HG03159 (cell line): ENCODE results near the gene KIF20A.
"Not testable (repeated sequence)": the region's sequence is repeated elsewhere in the genome, so short reads cannot be mapped to it uniquely, and the experiment has no call there.

Experiments
- ATAC-seq: cut with Tn5 transposase; IDR thresholded peaks from one replicate; pipeline ENCODE4 v1.9.1; 2021; ENCODE audit warnings: mild to moderate bottlenecking, moderate library complexity; ENCODE audit not compliant: unreplicated experiment

KIF20A gene

GRCh38 chr5:138178516-138179276 lies at the start of gene KIF20A, which contains the start of gene BRD8:
Gene KIF20A, plus strand, starts transcription at chr5:138179112. Its CDS starts 569 bp downstream, at chr5:138179681.
Gene BRD8, minus strand, starts transcription at chr5:138178630. Its CDS starts 16 bp downstream, at chr5:138178614.
- ATAC-seq, result peak; percentile 83

- no peak for ATAC-seq
These were observed 49.6 kb upstream of the KIF20A start for GRCh38 chr5:138129347-138129746.

- ATAC-seq, result no peak
These were observed 46.4 kb upstream of the KIF20A start for GRCh38 chr5:138132543-138132942.

- peak; percentile 67 for ATAC-seq
These were observed 39.7 kb upstream of the KIF20A start, which contains the start of gene NME5 for GRCh38 chr5:138138949-138139780. Gene NME5, minus strand, starts transcription at chr5:138139428. Its CDS starts 648 bp downstream, at chr5:138138780.

- ATAC-seq, result no peak
These were observed 39.2 kb upstream of the KIF20A start for GRCh38 chr5:138139781-138140090.

- no peak for ATAC-seq
These were observed 38.6 kb upstream of the KIF20A start for GRCh38 chr5:138140268-138140667.

GRCh38 chr5:138141734-138142133 lies 37.2 kb upstream of the KIF20A start:
- ATAC-seq, result no peak

- not testable (repeated sequence) for ATAC-seq
These were observed 35.3 kb upstream of the KIF20A start for GRCh38 chr5:138143578-138143977.

GRCh38 chr5:138148811-138149210 lies 30.1 kb upstream of the KIF20A start:
- ATAC-seq, result no peak

- ATAC-seq, result no peak
These were observed 29.4 kb upstream of the KIF20A start for GRCh38 chr5:138149530-138149929.

- ATAC-seq, result not testable (repeated sequence)
These were observed 22.9 kb upstream of the KIF20A start for GRCh38 chr5:138155977-138156376.

- no peak for ATAC-seq
These were observed 21.3 kb upstream of the KIF20A start for GRCh38 chr5:138157626-138158025.

GRCh38 chr5:138159666-138160065 lies 19.2 kb upstream of the KIF20A start:
- no peak for ATAC-seq

GRCh38 chr5:138160706-138161105 lies 18.2 kb upstream of the KIF20A start:
- no peak for ATAC-seq

- no peak for ATAC-seq
These were observed 15.2 kb upstream of the KIF20A start for GRCh38 chr5:138163721-138164120.

GRCh38 chr5:138169124-138169523 lies 9.8 kb upstream of the KIF20A start:
- ATAC-seq, result no peak

- no peak for ATAC-seq
These were observed 8.6 kb upstream of the KIF20A start for GRCh38 chr5:138170299-138170698.

GRCh38 chr5:138177941-138178515 lies 884 bp upstream of the KIF20A start:
- ATAC-seq, result no peak

GRCh38 chr5:138179277-138179857 lies 455 bp downstream of the KIF20A start:
- ATAC-seq, result no peak

GRCh38 chr5:138180183-138180782 lies 1.4 kb downstream of the KIF20A start:
- ATAC-seq, result no peak

GRCh38 chr5:138180841-138181240 lies 1.9 kb downstream of the KIF20A start:
- ATAC-seq, result no peak
